Measurements from ENCODE around the gene NAGS.

DNA sequence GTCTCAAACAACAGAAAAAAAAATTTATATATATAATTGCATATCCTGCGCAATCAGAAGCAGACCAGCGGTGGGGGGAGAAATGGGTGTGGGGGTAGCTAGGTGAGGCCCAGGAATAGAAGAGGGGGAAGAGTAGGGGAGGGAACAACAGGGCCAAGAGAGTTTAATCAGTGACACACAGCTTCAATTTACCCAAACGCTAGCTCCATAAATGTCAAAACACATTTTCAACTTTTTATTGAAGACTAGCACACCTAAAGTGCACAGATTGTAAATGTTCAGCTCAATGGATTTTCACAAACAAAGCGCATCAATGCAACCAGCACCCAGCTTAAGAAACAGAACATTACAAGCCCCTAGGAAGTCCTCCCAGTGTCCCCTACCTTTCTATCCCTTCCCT lies 24.8 kb upstream of the NAGS start:
- TF ChIP-seq, protein P1, sequence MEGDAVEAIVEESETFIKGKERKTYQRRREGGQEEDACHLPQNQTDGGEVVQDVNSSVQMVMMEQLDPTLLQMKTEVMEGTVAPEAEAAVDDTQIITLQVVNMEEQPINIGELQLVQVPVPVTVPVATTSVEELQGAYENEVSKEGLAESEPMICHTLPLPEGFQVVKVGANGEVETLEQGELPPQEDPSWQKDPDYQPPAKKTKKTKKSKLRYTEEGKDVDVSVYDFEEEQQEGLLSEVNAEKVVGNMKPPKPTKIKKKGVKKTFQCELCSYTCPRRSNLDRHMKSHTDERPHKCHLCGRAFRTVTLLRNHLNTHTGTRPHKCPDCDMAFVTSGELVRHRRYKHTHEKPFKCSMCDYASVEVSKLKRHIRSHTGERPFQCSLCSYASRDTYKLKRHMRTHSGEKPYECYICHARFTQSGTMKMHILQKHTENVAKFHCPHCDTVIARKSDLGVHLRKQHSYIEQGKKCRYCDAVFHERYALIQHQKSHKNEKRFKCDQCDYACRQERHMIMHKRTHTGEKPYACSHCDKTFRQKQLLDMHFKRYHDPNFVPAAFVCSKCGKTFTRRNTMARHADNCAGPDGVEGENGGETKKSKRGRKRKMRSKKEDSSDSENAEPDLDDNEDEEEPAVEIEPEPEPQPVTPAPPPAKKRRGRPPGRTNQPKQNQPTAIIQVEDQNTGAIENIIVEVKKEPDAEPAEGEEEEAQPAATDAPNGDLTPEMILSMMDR (IDR thresholded peaks at IDR 0.05; ENCODE audit: insufficient read depth, low read depth, low read length), result no peak
- TF ChIP-seq EZH2 (IDR thresholded peaks at IDR 0.05; ENCODE audit: insufficient read depth, low read length), result no peak

All from astrocyte (in vitro differentiated cells and primary cell).